OCI-LY1 (cell line): Measurements from ENCODE around the gene VPS37C.

Source experiments
- H2AFZ ChIP-seq: fragments of 200-600 bp; sonication (generic), shearing (Covaris generic); 2 replicates; pipeline ENCODE4 v1.6.0; 2014; ENCODE audit warnings: antibody characterized with exemption, mild to moderate bottlenecking, low read length
- H3F3A ChIP-seq: fragments of 200-600 bp; sonication (generic), shearing (Covaris generic); 2 replicates; pipeline ENCODE4 v1.6.0; 2014; ENCODE audit warnings: mild to moderate bottlenecking, antibody characterized with exemption, low read length, moderate library complexity; ENCODE audit not compliant: insufficient read depth
- H3K27ac ChIP-seq: fragments of 200-600 bp; sonication (generic); 2 replicates; pipeline ENCODE4 v1.5.1; 2014; ENCODE audit warnings: low read length, mixed run types, mild to moderate bottlenecking, low read depth; ENCODE audit not compliant: poor library complexity, severe bottlenecking
- H3K27me3 ChIP-seq: fragments of 200-600 bp; sonication (generic); 2 replicates; pipeline ENCODE4 v1.6.0; 2014; ENCODE audit warnings: antibody characterized with exemption, mild to moderate bottlenecking, low read length, moderate library complexity; ENCODE audit not compliant: insufficient read depth
- H3K36me3 ChIP-seq: fragments of 200-600 bp; sonication (generic); 2 replicates; pipeline ENCODE4 v1.6.1; 2014; ENCODE audit warnings: mild to moderate bottlenecking, antibody characterized with exemption, low read length, moderate library complexity, mixed read lengths; ENCODE audit not compliant: insufficient read depth
- H3K4me1 ChIP-seq: fragments of 200-600 bp; sonication (generic); 2 replicates; pipeline ENCODE4 v1.5.1; 2014; ENCODE audit warnings: mild to moderate bottlenecking, low read length, moderate library complexity; ENCODE audit not compliant: insufficient read depth, severe bottlenecking
- H3K4me2 ChIP-seq: fragments of 200-600 bp; sonication (generic), shearing (Covaris generic); 2 replicates; pipeline ENCODE4 v1.6.1; 2014; ENCODE audit warnings: low read length
- H3K4me3 ChIP-seq: fragments of 200-600 bp; sonication (generic); 2 replicates; pipeline ENCODE4 v1.5.1; 2014; ENCODE audit warnings: low read length, low read depth, mild to moderate bottlenecking, mixed read lengths; ENCODE audit not compliant: poor library complexity, severe bottlenecking
- H3K79me2 ChIP-seq: fragments of 200-600 bp; shearing (Covaris generic); 2 replicates; pipeline ENCODE4 v1.6.1; 2016; ENCODE audit warnings: mixed run types, low read length, mixed read lengths; ENCODE audit not compliant: insufficient read depth
- H3K9ac ChIP-seq: fragments of 200-600 bp; sonication (generic), shearing (Covaris generic); 2 replicates; pipeline ENCODE4 v1.6.1; 2014; ENCODE audit warnings: mild to moderate bottlenecking, low read length, mixed read lengths
- H3K9me2 ChIP-seq: fragments of 200-600 bp; sonication (generic), shearing (Covaris generic); 2 replicates; pipeline ENCODE4 v1.6.1; 2014; ENCODE audit warnings: low read depth, mild to moderate bottlenecking, low read length, mixed read lengths
- H3K9me3 ChIP-seq: fragments of 200-600 bp; shearing (Covaris generic); 2 replicates; pipeline ENCODE4 v1.6.1; 2014; ENCODE audit warnings: low read length, mixed read lengths
- H4K20me1 ChIP-seq: fragments of 200-600 bp; sonication (generic), shearing (Covaris generic); 2 replicates; pipeline ENCODE4 v1.6.0; 2016; ENCODE audit warnings: mild to moderate bottlenecking, low read length; ENCODE audit not compliant: insufficient read depth
- EZH2 ChIP-seq: fragments of 200-600 bp; sonication (generic), shearing (Covaris generic); IDR thresholded peaks from 2 replicates; pipeline ENCODE4 v1.8.0; 2017; ENCODE audit warnings: borderline replicate concordance, mixed run types, mild to moderate bottlenecking, antibody characterized with exemption, low read length, moderate library complexity, mixed read lengths
- TF ChIP-seq, protein P1 (sequence below): fragments of 200-600 bp; sonication (generic), shearing (Covaris generic); IDR thresholded peaks from 2 replicates; pipeline ENCODE4 v1.5.1; 2017; ENCODE audit warnings: mild to moderate bottlenecking, antibody characterized with exemption, low read length, moderate library complexity, mixed read lengths

VPS37C gene

GRCh38 chr11:61106894-61107470 lies 54.2 kb downstream of the VPS37C start:
- H3K36me3 ChIP-seq, result no peaks in the 10 kb centered on the region
- peaks cover 8% of the 10 kb centered on the region for H3K4me1 ChIP-seq
- no peak overlapping the region for H2AFZ ChIP-seq
- no peak overlapping the region for H3K9ac ChIP-seq
- TF ChIP-seq, protein P1, sequence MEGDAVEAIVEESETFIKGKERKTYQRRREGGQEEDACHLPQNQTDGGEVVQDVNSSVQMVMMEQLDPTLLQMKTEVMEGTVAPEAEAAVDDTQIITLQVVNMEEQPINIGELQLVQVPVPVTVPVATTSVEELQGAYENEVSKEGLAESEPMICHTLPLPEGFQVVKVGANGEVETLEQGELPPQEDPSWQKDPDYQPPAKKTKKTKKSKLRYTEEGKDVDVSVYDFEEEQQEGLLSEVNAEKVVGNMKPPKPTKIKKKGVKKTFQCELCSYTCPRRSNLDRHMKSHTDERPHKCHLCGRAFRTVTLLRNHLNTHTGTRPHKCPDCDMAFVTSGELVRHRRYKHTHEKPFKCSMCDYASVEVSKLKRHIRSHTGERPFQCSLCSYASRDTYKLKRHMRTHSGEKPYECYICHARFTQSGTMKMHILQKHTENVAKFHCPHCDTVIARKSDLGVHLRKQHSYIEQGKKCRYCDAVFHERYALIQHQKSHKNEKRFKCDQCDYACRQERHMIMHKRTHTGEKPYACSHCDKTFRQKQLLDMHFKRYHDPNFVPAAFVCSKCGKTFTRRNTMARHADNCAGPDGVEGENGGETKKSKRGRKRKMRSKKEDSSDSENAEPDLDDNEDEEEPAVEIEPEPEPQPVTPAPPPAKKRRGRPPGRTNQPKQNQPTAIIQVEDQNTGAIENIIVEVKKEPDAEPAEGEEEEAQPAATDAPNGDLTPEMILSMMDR, result no peak
- TF ChIP-seq EZH2, result no peak
- H3K4me2 ChIP-seq, result no peak overlapping the region
- no peaks in the 10 kb centered on the region for H3K9me2 ChIP-seq
- H3K4me3 ChIP-seq, result no peak overlapping the region
- H3K27ac ChIP-seq, result no peak overlapping the region
- no peaks in the 10 kb centered on the region for H4K20me1 ChIP-seq
- H3K27me3 ChIP-seq, result 0 out of 2 replicates have a peak, but pooled peaks cover 10% of the 10 kb centered on the region
- no peaks in the 10 kb centered on the region for H3F3A ChIP-seq
- no peaks in the 10 kb centered on the region for H3K9me3 ChIP-seq
- no peaks in the 10 kb centered on the region for H3K79me2 ChIP-seq

- Histone ChIP-seq H3K4me2 (no peak overlapping the region), H3K27me3 (0 out of 2 replicates have a peak, but pooled peaks cover 10% of the 10 kb centered on the region), H3K36me3 (no peaks in the 10 kb centered on the region), H3K9ac (no peak overlapping the region), H3F3A (no peaks in the 10 kb centered on the region), H2AFZ (no peak overlapping the region), H3K27ac (no peak overlapping the region), H3K9me2 (no peaks in the 10 kb centered on the region), H3K79me2 (no peaks in the 10 kb centered on the region), H4K20me1 (no peaks in the 10 kb centered on the region), H3K4me3 (no peak overlapping the region), H3K9me3 (no peaks in the 10 kb centered on the region), H3K4me1 (peaks cover 11% of the 10 kb centered on the region)
- TF ChIP-seq, protein P1, result no peak
- TF ChIP-seq EZH2, result no peak
Measured at GRCh38 chr11:61106296-61106695, 54.9 kb downstream of the VPS37C start.

- no peak overlapping the region for H3K4me3 ChIP-seq
- TF ChIP-seq, protein P1, result no peak
- TF ChIP-seq EZH2, result no peak
- no peaks in the 10 kb centered on the region for H3K9me3 ChIP-seq
- no peaks in the 10 kb centered on the region for H3K36me3 ChIP-seq
- no peak overlapping the region for H3K9ac ChIP-seq
- no peak overlapping the region for H2AFZ ChIP-seq
- 0 out of 2 replicates have a peak, but pooled peaks cover 10% of the 10 kb centered on the region for H3K27me3 ChIP-seq
- no peak overlapping the region for H3K27ac ChIP-seq
- no peaks in the 10 kb centered on the region for H4K20me1 ChIP-seq
- H3K9me2 ChIP-seq, result no peaks in the 10 kb centered on the region
- H3F3A ChIP-seq, result no peaks in the 10 kb centered on the region
- no peak overlapping the region for H3K4me2 ChIP-seq
- H3K79me2 ChIP-seq, result no peaks in the 10 kb centered on the region
- peaks cover 11% of the 10 kb centered on the region for H3K4me1 ChIP-seq
Measured at GRCh38 chr11:61104963-61105362, 56.3 kb downstream of the VPS37C start.
